NCI-H1436 (cell line): ENCODE results near the gene GPR132.
"Not testable (repeated sequence)": the region's sequence is repeated elsewhere in the genome, so short reads cannot be mapped to it uniquely, and the experiment has no call there.

Experiments used
- DNase-seq: peaks from one replicate; lab custom pipeline; 2025; lab: John Stamatoyannopoulos, UW

The GPR132 gene

GRCh38 chr14:105041841-105042765 is 23.1 kb downstream of the GPR132 start:
- DNase-seq = no peak

- no peak for DNase-seq
Measured at GRCh38 chr14:105039458-105040205, 25.6 kb downstream of the GPR132 start.

GRCh38 chr14:105035616-105036015 is 29.6 kb downstream of the GPR132 start:
- not testable (repeated sequence) for DNase-seq

GRCh38 chr14:105034315-105035039 is 30.8 kb downstream of the GPR132 start:
- no peak for DNase-seq

GRCh38 chr14:105033412-105033900 is 31.8 kb downstream of the GPR132 start:
- DNase-seq = not testable (repeated sequence)

- DNase-seq = not testable (repeated sequence)
Measured at GRCh38 chr14:105032451-105032901, 32.8 kb downstream of the GPR132 start.

- no peak for DNase-seq
Measured at GRCh38 chr14:105030836-105031396, 34.3 kb downstream of the GPR132 start.

- DNase-seq = no peak
Measured at GRCh38 chr14:105030194-105030593, 35.0 kb downstream of the GPR132 start.

- no peak for DNase-seq
Measured at GRCh38 chr14:105029402-105029801, 35.8 kb downstream of the GPR132 start.

- no peak for DNase-seq
Measured at GRCh38 chr14:105028251-105028927, 36.8 kb downstream of the GPR132 start.

- DNase-seq = not testable (repeated sequence)
Measured at GRCh38 chr14:105027718-105028117, 37.5 kb downstream of the GPR132 start.

GRCh38 chr14:105026802-105027563 is 38.2 kb downstream of the GPR132 start:
- no peak for DNase-seq

- no peak for DNase-seq
Measured at GRCh38 chr14:105026033-105026785, 39.0 kb downstream of the GPR132 start.

GRCh38 chr14:105025429-105025828 is 39.8 kb downstream of the GPR132 start:
- DNase-seq = no peak

GRCh38 chr14:105023791-105024480 is 41.3 kb downstream of the GPR132 start:
- DNase-seq = no peak

- DNase-seq = no peak
Measured at GRCh38 chr14:105023144-105023543, 42.1 kb downstream of the GPR132 start.

GRCh38 chr14:105022276-105022670 is 43.0 kb downstream of the GPR132 start:
- no peak for DNase-seq

- DNase-seq = peak; percentile 41
Measured at GRCh38 chr14:105021656-105022275, 43.5 kb downstream of the GPR132 start.
